HTR-8/SVneo (cell line): Measurements from ENCODE around the gene KCNN2.

Experiments
- DNase-seq: peaks from one replicate; pipeline ENCODE4 v3.0.0; 2011; ENCODE audit warnings: low spot score, mixed read lengths; ENCODE audit not compliant: insufficient read length
- FAIRE-seq: peaks from 2 replicates; lab custom pipeline; 2011; peaks lifted over from hg19 to GRCh38; lab: Jason Lieb, UNC

Gene KCNN2

DNA sequence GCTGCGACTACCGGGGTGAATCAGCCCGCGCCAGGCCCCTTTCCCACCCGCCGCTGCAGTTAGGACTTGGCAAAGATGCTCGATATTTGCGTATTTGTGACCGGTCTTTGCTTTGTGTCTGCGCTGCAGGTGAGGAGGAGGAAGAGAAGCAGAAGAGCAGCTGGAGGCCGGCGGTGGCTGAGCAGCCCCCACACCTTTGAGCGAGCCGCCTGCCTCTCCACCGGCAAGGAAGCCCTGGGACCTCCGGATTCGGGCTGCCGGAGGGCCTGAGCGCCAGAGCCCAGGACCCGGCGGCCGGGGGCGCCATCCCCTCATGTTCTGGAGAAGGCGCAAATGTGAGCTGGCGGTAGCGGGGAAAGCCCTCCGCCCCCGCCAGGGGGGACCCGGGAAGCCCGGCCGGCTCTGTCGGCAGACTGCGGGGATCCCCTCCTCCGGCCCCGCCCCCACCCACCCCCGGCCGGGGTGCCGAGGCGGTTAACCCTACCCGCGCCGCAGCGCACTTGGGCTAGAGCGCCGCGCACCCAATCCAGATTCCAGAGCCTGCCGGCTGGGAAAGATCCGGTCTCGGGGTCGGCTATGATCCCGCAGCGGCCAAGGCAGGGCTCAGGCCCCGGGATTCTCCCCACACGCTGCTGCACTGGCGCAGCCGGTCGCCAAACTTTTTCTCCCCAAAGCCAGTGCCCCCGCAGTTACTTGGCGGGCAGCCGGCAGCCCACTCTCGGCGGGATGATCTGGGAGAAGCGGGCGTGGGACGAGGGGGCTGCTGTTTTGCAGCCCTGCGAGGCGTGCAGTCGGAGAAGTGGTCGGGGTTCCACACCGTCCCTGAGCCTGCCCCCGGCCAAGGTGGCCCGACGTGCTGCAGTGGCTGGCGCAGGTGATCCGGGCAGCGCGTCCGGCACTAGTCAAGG, 800 bp upstream of the KCNN2 start:
- FAIRE-seq, result no peak
- DNase-seq, result peak; percentile 4

DNA sequence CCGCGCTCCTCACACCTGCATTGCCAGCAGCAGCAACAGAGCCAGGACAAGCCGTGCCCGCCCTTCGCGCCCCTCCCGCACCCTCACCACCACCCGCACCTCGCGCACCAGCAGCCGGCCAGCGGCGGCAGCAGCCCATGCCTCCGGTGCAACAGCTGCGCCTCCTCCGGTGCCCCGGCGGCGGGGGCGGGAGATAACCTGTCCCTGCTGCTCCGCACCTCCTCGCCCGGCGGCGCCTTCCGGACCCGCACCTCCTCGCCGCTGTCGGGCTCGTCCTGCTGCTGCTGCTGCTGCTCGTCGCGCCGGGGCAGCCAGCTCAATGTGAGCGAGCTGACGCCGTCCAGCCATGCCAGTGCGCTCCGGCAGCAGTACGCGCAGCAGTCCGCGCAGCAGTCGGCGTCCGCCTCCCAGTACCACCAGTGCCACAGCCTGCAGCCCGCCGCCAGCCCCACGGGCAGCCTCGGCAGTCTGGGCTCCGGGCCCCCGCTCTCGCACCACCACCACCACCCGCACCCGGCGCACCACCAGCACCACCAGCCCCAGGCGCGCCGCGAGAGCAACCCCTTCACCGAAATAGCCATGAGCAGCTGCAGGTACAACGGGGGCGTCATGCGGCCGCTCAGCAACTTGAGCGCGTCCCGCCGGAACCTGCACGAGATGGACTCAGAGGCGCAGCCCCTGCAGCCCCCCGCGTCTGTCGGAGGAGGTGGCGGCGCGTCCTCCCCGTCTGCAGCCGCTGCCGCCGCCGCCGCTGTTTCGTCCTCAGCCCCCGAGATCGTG, 517 bp downstream of the KCNN2 start:
- no peak for DNase-seq

DNA sequence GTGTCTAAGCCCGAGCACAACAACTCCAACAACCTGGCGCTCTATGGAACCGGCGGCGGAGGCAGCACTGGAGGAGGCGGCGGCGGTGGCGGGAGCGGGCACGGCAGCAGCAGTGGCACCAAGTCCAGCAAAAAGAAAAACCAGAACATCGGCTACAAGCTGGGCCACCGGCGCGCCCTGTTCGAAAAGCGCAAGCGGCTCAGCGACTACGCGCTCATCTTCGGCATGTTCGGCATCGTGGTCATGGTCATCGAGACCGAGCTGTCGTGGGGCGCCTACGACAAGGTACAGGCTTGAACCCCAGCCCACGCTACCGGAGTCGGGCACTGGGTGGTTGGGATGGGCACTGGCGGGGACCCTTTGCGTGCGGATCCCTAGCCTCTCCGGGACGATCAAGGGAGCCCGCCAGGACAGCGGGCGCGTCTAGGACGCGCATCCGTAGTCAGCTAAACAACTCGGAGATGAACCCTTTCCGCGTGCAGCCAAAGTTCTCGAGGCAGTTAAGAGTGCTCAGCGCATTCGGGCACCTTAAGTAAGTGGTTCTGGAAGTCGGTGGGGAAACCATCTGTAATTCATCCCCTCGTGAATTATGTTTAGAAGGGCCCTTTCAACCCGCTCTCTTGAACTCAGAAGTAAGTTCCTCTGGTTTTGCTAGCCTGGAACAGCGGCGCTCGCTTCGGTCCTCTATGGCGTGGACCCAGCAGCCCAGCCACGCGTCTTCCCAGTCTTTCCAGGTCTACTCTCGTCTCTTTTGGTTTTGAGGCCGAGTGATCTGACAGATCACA, 1.3 kb downstream of the KCNN2 start:
- DNase-seq (no peak), FAIRE-seq (no peak)

More for the DNA sequence above, 517 bp downstream of the KCNN2 start:
- no peak for FAIRE-seq

DNA sequence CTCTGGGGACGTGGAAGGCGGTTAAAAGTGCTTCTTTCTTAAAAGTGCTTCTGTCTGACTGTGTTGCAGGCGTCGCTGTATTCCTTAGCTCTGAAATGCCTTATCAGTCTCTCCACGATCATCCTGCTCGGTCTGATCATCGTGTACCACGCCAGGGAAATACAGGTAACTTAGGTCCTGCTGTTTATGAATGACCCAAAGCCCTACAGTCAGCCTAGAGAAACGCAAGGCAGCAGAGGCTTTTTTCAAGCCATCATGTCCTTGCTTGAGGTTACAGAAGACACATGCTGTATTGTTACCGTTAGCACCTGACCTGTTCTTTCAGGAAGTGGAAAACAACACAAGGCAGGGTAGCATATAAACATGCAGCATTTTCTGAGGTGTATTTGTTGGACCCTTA, 2.0 kb downstream of the KCNN2 start:
- FAIRE-seq (no peak), DNase-seq (no peak)

DNA sequence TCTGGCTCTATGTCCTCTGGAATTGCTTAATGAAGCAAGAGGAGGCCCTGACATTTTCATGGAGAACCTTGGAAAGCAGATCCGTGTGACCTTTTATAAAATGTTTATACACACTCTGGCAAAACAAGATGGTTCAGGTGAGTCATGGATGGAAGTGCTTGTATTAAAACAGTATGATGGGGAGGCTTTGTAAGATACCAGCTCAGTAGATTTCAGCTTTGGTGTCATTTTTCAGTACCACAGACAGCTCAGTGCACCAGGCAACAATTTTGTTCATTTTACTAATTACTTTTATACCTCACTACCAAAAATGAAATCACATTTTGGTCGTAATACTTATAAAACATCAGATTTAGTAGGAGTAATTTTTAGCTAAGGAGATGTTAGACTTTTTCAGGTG, 5.2 kb downstream of the KCNN2 start:
- no peak for DNase-seq
- no peak for FAIRE-seq

DNA sequence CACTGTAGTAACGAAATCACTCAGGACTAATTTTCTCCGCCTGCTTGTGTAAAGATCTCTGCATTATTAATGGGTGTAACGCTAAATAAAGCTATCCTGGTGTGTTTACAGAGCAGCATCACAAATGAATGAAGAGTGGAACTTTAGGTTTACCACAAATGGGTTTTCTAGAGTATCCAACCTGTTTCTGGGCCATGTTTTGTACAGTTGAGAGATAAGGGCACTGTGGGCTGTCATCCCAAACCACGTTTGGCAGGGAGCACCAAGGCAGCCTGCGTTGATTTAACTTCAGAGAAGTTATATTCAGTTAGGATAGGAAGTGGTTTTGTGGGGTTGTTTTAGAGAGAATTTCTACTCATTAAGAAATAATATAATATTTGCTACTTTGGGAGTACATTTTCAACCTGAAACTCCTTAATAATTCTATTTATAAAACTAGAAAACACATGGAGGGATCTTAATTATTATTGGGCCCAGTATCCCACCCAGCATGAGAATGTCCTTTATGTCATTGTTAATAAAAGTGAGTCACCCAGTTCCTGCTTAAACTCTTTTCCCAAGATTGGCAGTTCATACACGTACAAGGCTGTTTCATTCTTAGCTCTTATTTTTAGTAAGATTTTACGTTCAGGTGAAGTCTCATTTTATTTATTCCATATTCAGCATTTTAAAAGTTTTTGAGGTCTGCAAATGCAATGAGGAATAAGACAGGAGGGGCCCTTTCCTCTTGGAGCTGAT, 8.0 kb downstream of the KCNN2 start:
- DNase-seq, result no peak
- no peak for FAIRE-seq

DNA sequence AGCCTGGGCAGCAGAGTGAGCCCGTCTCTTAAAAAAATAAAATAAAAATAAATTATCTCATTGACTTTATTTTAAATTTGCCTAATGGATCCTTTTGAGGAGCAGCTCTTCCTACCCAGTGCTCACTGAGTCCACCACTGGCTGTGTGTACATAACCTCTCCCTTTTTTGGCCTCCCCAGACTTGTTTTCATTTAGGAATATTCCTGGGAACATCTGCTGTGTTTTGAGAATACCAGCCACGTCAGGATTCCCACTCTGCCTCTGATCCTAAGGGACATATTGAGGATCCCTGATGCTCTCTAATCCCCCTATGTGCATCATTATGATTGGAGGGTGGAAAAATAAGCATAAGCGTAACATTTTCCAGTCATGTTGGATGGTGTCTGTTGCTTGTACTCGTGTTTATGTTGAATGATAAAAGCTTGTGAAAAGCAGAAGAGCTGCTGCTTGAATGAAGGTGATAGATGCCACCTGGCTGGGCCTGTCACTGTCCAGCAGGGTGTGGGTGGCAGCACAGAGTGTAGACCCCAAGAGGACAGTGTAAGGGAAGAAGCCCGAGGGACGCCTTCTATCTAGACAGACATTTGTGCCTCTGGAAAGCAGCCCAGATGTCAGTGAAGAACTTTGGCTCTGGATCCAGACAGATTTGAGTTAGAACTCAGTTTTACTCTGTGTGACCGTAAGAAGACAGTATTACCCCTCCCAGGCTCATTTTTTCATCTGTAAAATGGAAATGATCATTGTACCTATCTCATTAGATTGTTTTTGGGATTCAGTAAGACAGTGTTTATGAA, 15.4 kb downstream of the KCNN2 start:
- DNase-seq (no peak), FAIRE-seq (no peak)

DNA sequence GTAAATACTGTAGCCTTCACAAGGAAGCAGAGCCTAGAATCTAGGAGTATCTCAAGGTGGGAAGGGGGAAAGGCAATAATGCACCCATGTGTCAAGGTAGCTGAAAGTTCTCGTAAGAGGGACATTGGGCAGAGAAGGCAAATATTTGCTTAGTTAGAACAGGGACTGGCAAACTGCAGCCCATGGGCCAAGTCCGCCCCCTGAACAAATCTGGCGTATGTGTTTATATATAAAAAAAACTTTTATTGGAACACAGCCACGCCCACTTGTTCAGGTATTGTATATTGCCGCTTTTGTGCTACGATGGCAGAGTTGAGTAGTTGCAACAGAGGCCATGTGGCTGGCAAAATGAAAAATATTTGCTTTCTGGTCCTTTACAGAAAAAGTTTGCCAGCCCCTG, 16.1 kb downstream of the KCNN2 start:
- FAIRE-seq, result no peak
- DNase-seq, result no peak

DNA sequence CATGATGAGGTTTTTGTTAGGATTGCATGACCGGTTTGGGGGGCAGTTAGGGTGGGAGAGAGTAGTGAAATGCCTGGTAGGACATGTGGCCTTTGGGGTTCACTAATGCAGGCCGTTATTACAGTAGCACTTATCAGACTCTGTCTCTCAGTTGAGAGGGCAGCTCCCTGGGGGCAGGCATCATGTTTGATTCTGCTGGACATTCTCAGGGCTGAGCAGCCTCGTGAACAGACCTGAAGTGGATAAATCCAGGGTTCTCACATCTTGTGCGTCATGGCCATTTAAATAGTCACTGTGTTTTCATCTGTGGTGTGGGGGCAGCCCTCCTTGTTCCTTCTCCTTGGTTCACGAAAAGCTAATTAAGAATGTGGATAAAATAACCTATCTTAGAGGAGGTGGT, 18.9 kb downstream of the KCNN2 start:
- no peak for FAIRE-seq

DNA sequence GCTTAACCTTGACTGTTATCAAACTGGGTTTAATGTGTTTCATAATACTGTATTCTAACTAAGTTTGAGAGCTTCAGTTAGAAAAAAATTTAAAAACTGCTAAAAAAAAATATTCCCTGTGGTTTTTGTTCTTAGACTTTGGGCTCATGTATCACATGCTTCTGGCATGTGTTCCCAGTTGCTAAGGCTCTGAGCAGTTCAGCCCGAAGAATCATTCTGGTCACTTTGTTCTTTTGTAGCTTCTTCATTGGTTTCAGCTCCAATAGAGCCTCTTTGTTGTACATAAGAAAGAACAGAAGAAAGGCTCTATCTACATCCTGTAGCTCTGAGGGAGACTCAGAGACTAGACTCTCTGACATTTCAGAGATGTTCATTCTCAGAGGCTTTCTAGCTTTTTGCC, 25.6 kb downstream of the KCNN2 start:
- DNase-seq (no peak), FAIRE-seq (no peak)

More for the DNA sequence above, 18.9 kb downstream of the KCNN2 start:
- no peak for DNase-seq

DNA sequence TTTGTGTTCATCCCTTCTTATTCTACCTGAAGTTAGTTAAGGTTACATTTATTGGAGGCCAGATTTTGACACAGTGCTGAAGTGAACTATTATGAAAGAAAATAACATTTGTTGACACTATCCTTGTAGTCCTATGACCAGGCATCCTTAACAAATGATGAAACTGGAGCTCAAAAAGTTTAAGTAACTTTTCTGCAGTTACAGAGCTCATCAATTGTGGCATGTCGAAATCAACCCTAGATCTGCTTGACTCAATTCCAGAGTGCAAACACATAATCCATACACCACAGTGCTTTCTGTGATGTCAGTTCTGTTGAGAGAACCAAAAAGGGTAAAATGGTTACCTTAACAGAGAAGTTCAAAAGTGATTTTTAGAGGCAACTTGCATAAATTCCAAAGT, 28.6 kb downstream of the KCNN2 start:
- no peak for FAIRE-seq

DNA sequence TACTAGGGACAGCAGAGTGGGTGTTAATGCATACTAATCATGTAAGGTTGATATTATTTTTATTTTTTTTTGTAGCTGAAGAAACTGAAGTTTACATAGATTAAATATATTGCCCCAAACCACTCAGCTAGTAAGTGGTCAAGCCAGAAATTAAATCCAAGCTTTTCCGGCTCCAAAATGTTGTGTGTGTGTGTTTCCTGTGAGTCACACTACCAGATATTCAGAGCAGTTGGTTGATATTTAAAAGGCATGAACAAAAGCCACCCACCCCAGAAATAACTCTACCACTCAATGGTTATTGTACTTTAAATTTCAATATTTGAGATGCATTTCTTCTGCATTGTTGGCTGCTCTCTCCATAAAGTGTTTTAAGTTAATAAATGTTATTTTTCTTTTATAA, 29.5 kb downstream of the KCNN2 start:
- FAIRE-seq, result no peak
- DNase-seq, result no peak

More for the DNA sequence above, 28.6 kb downstream of the KCNN2 start:
- DNase-seq, result no peak

DNA sequence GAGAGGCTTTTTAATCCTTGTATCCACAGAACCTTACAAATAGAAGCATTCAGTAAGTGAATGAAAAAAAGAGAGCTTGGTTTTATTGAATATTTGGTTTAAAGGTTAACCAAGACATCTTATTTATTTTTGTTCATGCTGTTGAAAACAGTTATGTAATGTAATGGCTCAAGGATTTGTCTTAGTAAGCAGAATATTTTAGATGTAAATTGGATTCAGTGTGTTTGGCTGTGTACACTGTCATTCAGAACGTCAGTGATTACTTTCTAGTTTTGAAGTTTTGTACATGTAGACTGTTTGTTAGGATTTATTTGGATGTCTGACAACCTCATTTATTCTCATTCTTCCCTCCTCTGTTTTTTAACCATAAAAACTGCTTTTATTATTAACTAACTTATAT, 31.3 kb downstream of the KCNN2 start:
- no peak for DNase-seq
- no peak for FAIRE-seq

DNA sequence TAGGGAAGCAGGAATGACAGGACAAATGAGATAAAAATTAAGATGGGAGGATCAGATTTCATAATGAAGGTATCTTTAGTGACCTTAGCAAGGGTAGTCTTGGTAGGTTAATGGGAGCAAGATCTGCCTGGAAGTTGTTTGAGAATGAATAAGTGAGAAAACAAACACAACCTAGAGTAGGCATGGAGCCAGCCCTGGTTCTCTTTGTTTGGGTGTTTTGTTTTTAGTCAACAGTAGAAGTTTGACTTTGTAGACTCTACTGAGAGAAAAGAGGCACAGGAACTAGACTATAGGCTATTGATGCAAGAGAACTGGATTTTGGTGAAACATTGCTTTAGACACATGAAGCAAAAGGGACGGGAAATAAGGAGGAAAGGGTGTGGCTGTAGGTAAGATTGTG, 40.3 kb downstream of the KCNN2 start:
- FAIRE-seq (no peak), DNase-seq (no peak)

DNA sequence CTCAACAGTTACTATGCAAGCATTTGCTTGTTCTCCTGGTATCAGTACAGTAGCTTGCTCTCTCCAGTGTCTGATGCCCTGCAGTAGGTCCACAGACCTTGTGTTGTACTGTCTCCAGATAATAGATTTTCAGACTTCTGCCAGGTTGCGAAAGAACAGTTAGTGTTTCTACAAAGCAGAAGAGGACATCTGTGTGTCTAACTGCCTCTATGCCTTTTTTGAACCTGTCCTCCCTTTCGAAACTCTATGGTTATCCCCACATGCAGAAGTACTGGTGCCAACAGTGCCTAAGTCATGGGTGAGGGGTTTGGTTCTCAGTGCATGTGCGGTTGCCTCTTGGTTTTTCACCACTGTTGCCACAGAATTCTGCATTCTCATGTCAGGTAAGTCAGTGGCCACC, 45.9 kb downstream of the KCNN2 start:
- DNase-seq, result no peak
- no peak for FAIRE-seq

DNA sequence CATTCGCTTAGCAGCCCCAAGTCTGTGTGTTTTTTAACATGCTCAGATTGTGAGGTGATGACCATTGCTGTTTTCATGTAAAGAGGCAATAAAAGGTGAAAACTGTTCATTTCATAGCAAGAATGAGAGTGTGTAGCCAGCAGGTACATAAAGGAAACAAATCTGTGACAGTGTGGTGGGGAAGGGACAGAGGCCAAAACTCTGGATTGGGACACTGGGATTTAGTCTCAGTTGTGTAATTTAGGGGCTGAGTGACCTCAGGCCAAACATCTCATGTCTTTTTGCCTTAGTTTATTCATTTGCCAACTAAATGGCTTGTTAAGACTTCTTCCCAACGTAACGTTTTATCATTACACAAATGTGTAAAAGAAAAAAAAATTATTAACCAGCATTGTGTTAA, 47.0 kb downstream of the KCNN2 start:
- DNase-seq (no peak), FAIRE-seq (no peak)

DNA sequence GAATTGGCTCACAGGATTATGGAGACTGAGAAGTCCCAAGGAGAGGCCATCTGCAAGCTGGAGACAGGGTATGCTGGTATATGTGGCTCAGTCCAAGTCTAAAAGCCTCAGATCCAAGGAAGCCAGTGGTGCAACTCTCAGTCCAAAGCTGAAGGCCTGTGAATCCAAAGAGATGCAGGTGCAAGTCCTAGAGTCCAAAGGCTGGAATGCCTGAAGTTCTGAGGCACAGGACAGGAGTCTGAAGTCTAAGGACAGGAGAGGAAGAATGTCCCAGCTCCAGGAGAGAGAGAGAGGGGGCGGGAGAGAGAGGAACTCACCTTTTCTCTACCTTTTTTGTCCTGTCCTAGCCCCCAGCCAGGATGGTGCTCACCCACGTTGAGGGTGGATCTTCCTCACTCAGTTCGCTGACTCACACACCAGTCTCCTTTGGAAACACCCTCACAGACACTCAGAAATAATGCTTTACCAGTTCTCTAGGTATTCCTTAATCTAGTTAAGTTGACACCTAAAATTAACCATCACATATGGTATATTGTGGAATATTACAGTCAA, 49.6 kb downstream of the KCNN2 start:
- FAIRE-seq (no peak), DNase-seq (no peak)

DNA sequence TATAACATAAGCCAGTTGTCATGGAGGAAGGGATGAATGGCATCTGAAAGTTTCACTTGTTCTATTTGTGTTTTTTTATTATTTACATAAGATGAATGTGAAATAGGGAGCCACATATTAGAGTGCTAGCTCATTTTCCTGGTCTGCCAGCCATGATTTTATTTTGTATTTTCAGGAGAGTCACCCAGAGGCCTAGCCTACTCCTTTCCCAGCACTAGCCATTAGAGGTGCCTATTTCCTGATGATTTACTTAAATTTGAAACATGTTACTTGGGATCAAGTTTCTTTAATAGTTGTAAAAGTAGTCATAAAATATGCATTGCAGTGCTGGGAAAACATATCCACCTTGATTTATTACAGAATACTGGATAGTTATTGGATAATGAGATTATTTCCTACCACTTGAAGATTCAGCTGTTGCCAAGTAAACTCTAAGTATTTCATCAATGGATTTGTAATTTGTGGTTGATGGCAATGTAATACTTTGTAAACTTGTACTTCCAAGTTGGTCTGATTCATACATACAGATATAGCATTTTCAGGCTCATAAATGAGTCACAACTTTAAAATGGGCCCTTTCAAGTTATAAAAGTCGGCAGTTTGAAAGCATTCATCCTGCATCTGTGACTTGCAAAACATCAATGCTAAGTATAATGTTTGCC, 50.8 kb downstream of the KCNN2 start:
- FAIRE-seq (no peak), DNase-seq (no peak)
